Bronchial epithelial cell (primary cell): ENCODE data around the gene BOK. TPM values are rescaled to one million over a fixed set of nuclear protein-coding genes. Genes with fewer than 3 reads are reported as not detected.
A peak's percentile ranks its signal among the peaks of the same experiment; 100 is the strongest.

Experiments
- DNase-seq: peaks from one replicate; pipeline ENCODE4 v3.0.0-alpha.2; 2010; ENCODE audit warnings: low read depth
- FAIRE-seq: peaks from 2 replicates; lab custom pipeline; 2011; peaks lifted over from hg19 to GRCh38; lab: Jason Lieb, UNC
- H3K27me3 ChIP-seq: 2 replicates; pipeline ENCODE4 v1.5.1; 2011; ENCODE audit warnings: low read length; ENCODE audit not compliant: control insufficient read depth, insufficient read depth
- H3K36me3 ChIP-seq: 2 replicates; pipeline ENCODE4 v1.5.1; 2011; ENCODE audit warnings: low read length; ENCODE audit not compliant: control insufficient read depth, insufficient read depth
- H3K4me3 ChIP-seq: 2 replicates; pipeline ENCODE4 v1.5.1; 2011; ENCODE audit warnings: mild to moderate bottlenecking, low read depth, low read length, control low read depth
- total RNA-seq: library from RNA; depleted of rRNA; stranded (reverse); fragments of >200 nt; gene quantifications from 2 replicates; pipeline ENCODE4 v1.2.1, GENCODE V29; 2014
- TF ChIP-seq, protein P1 (sequence below): IDR thresholded peaks from 2 replicates; pipeline ENCODE4 v1.5.1; 2011; ENCODE audit warnings: mild to moderate bottlenecking, moderate library complexity, low read length, control low read depth, inconsistent platforms; ENCODE audit not compliant: insufficient read depth, severe bottlenecking

The BOK gene
- total RNA-seq, 1 donor from 2014 or later: 19.5 TPM

DNA sequence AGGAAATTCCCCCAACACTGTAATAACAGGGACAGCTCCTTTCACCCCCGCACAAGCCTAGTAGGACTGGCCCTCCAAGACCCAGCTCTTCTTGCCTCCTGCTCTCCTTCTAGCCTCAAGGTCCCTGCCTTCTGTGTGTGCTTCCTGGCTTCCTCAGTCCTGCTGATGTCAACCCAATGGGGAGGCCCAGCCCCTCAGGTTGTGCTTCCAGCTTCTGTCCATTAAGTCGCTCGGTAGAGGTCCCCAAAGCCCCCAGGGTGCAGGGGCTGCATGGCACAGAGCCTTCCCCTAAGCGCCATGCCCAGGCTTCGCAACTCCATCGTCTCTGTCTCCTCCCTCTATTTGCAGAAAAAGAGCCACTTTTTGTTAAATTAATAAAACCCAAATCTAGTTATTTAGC lies 39.0 kb downstream of the BOK start:
- DNase-seq: no peak
- no peak for FAIRE-seq
- H3K27me3 ChIP-seq: no peaks in the 10 kb centered on the region
- TF ChIP-seq, protein P1, sequence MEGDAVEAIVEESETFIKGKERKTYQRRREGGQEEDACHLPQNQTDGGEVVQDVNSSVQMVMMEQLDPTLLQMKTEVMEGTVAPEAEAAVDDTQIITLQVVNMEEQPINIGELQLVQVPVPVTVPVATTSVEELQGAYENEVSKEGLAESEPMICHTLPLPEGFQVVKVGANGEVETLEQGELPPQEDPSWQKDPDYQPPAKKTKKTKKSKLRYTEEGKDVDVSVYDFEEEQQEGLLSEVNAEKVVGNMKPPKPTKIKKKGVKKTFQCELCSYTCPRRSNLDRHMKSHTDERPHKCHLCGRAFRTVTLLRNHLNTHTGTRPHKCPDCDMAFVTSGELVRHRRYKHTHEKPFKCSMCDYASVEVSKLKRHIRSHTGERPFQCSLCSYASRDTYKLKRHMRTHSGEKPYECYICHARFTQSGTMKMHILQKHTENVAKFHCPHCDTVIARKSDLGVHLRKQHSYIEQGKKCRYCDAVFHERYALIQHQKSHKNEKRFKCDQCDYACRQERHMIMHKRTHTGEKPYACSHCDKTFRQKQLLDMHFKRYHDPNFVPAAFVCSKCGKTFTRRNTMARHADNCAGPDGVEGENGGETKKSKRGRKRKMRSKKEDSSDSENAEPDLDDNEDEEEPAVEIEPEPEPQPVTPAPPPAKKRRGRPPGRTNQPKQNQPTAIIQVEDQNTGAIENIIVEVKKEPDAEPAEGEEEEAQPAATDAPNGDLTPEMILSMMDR: no peak
- no peak overlapping the region for H3K4me3 ChIP-seq
- H3K36me3 ChIP-seq: peaks cover 13% of the 10 kb centered on the region

DNA sequence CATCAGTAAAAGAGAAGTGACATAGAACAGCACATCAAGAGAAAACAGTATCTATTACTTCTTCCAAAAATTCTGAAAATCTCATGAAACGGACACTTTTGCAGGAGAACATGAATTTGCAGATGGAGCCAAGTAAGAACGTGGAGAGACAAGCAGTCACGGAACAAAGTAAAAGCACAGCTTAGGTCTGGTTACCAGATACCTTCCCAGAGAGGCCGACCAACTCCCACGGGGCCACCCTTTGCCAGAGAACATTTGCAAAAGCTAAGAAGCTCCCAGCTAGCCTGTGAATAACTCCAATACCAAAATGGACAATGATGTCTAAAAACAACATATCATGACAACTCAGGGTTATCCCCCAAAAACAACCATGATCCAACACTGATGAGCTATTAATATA lies 39.5 kb downstream of the BOK start:
- H3K4me3 ChIP-seq: no peak overlapping the region
- TF ChIP-seq, protein P1: no peak
- DNase-seq: no peak
- H3K27me3 ChIP-seq: no peaks in the 10 kb centered on the region
- no peak for FAIRE-seq
- H3K36me3 ChIP-seq: peaks cover 16% of the 10 kb centered on the region

DNA sequence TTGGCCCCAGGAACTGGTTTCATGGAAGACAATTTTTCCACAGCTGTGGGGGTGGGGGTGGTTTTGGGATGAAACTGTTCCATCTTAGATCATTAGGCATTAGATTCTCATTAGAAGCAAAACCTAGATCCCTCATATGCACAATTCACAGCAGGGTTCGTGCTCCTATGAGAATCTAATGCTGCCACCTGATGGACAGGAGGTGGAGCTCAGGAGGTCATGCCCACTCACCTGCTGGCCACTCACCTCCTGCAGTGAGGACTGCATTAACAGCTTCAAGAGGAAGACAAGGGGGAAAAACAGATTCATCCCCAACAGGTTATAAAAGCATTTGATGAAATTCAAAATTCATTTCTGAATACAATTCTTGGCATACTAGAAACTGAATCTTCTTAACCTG lies 39.9 kb downstream of the BOK start:
- Histone ChIP-seq H3K27me3 (no peaks in the 10 kb centered on the region), H3K36me3 (peaks cover 16% of the 10 kb centered on the region), H3K4me3 (no peak overlapping the region)
- DNase-seq (peak; percentile 30), FAIRE-seq (no peak)
- TF ChIP-seq, protein P1: peak; percentile 34

DNA sequence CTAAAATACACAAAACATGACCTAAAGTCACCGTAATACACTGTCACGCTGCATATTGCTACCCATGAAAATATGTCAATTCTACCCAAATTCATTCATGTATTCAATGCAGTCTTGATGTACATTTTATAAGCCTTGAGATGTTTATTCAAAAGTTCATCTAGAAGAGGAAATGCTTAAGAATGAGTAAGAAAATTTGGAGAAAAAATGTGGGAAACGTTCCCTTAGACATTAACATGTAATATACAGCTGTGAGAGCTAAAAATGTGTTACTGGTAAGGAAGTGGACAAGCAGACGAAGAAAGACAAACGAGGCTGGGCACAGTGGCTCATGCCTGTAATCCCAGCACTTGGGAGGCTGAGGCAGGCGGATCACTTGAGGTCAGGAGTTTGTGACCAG lies 41.1 kb downstream of the BOK start:
- no peak for DNase-seq
- TF ChIP-seq, protein P1: no peak
- no peaks in the 10 kb centered on the region for H3K27me3 ChIP-seq
- no peak overlapping the region for H3K4me3 ChIP-seq
- H3K36me3 ChIP-seq: peaks cover 15% of the 10 kb centered on the region
- no peak for FAIRE-seq

DNA sequence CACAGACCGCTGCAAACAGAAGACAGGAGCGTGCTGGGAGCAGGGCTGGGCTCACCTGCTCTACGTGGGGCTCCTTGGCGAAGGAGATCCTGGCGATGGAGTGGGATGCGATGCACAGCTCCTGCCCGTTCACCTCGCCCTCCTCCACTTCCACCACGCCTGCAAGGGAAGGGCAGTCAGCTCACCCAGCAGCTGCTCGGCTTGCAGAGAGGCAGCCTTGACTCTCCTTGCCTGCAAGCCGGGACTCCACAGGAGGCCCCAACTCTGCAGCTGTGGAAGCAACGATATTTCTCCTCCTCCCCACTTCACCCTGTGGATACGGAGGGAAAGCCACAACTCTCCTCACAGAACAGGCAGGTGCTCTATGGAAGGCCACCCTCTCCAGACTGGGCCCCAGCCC lies 43.3 kb downstream of the BOK start:
- H3K36me3 ChIP-seq: peaks cover 22% of the 10 kb centered on the region
- FAIRE-seq (no peak), DNase-seq (no peak)
- no peak overlapping the region for H3K4me3 ChIP-seq
- TF ChIP-seq, protein P1: no peak
- no peaks in the 10 kb centered on the region for H3K27me3 ChIP-seq

DNA sequence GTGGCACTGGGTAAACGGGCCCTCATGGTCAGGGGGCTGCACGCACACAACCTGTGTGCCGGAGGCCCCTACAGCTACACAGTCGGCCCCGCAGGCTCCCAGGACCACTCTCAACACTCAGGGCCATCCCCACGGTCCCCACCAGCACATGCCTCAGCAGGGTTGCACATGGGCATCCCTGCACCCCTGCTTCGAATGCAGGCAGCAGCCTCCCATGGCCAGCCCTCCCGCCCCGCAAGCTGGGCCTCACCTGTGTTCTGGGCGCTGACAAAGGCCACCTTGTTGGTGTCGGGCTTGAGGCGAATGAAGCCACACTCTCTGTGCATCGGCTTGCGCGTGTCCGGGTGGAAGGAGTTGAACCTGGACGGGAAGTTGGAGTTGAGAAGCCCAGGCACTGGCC lies 44.2 kb downstream of the BOK start:
- TF ChIP-seq, protein P1: no peak
- no peak for DNase-seq
- H3K4me3 ChIP-seq: no peak overlapping the region
- no peaks in the 10 kb centered on the region for H3K27me3 ChIP-seq
- no peak for FAIRE-seq
- peaks cover 25% of the 10 kb centered on the region for H3K36me3 ChIP-seq
